Esophagus muscularis mucosa (tissue), 4 donors: Measurements from ENCODE around the gene COL27A1. TPM values are rescaled to one million over a fixed set of nuclear protein-coding genes. Genes with fewer than 3 reads are reported as not detected.
"Not testable (repeated sequence)": the region's sequence is repeated elsewhere in the genome, so short reads cannot be mapped to it uniquely, and the experiment has no call there.

Experiments used
- DNase-seq: peaks from one replicate; pipeline ENCODE4 v3.0.0-alpha.2; 2017; ENCODE audit errors: extremely low spot score
- H3K27ac ChIP-seq, 4 donors: fragments of 200-600 bp; sonication (generic); replicated peaks in 1 of 4; 1 replicate in 3 of 4; 2 replicates in 1 of 4; pipeline ENCODE4 v1.5.1; 2016 to 2019; ENCODE audit warnings: mild to moderate bottlenecking in 1 of 4
- H3K27me3 ChIP-seq, 4 donors: fragments of 200-600 bp; sonication (generic); one replicate each; pipeline versions ENCODE4 v1.5.1 to v1.6.0; 2016 to 2019
- H3K36me3 ChIP-seq, 4 donors: fragments of 200-600 bp; sonication (generic); one replicate each; pipeline ENCODE4 v1.5.1; 2016 to 2019
- H3K4me1 ChIP-seq, 4 donors: fragments of 200-600 bp; sonication (generic); one replicate each; pipeline ENCODE4 v1.5.1; 2016 to 2019
- H3K4me3 ChIP-seq, 4 donors: fragments of 200-600 bp; sonication (generic); 1 replicate in 2 of 4; 2 replicates in 2 of 4; pipeline ENCODE4 v1.5.1; 2016 to 2019; ENCODE audit warnings: mild to moderate bottlenecking in 4 of 4, moderate library complexity in 1 of 4
- H3K9me3 ChIP-seq, 4 donors: fragments of 200-600 bp; sonication (generic); 1 replicate in 3 of 4; 2 replicates in 1 of 4; pipeline ENCODE4 v1.5.1; 2016 to 2019
- EP300 ChIP-seq: sonication (generic); formaldehyde crosslinking; IDR thresholded peaks from one replicate; pipeline ENCODE4 v1.6.1; 2017; ENCODE audit warnings: antibody characterized with exemption
- POLR2A ChIP-seq: fragments of 450-650 bp; IDR thresholded peaks from one replicate; pipeline ENCODE4 v1.6.1; 2017; ENCODE audit warnings: antibody characterized with exemption, moderate library complexity, mild to moderate bottlenecking, low read depth
- POLR2AphosphoS5 ChIP-seq, 2 donors: sonication (generic); formaldehyde crosslinking; IDR thresholded peaks; one replicate each; pipeline ENCODE4 v1.6.1; 2017; ENCODE audit warnings: antibody characterized with exemption in 2 of 2
- WGBS: methylation state at CpG from one replicate; pipeline ENCODE4 v1.1.5; 2018; 5-methylcytosine and 5-hydroxymethylcytosine counted together
- intact Hi-C: fragments of 100-400 bp; cut with DNase I; formaldehyde crosslinking; loops from one replicate; pipeline ENCODE4 v1.15.1; 2023
- total RNA-seq, 4 donors: library from RNA; depleted of rRNA; stranded (reverse); fragments of >200 nt; gene quantifications; one replicate each; pipeline versions ENCODE4 v1.1.0 to v1.2.1, GENCODE V29; 2016
- TF ChIP-seq, protein P1 (sequence below), 3 experiments: fragments of 200-600 bp in 2 of 3; fragments of 450-650 bp in 1 of 3; sonication (generic) in 2 of 3; IDR thresholded peaks; one replicate each; pipeline ENCODE4 v1.5.1; 2017 to 2019; ENCODE audit warnings: antibody characterized with exemption in 3 of 3, mild to moderate bottlenecking in 2 of 3, moderate library complexity in 1 of 3

COL27A1 gene
- total RNA-seq, 4 donors from 2014 or later = 1.8 to 3.3 (median 2.7) TPM

DNA sequence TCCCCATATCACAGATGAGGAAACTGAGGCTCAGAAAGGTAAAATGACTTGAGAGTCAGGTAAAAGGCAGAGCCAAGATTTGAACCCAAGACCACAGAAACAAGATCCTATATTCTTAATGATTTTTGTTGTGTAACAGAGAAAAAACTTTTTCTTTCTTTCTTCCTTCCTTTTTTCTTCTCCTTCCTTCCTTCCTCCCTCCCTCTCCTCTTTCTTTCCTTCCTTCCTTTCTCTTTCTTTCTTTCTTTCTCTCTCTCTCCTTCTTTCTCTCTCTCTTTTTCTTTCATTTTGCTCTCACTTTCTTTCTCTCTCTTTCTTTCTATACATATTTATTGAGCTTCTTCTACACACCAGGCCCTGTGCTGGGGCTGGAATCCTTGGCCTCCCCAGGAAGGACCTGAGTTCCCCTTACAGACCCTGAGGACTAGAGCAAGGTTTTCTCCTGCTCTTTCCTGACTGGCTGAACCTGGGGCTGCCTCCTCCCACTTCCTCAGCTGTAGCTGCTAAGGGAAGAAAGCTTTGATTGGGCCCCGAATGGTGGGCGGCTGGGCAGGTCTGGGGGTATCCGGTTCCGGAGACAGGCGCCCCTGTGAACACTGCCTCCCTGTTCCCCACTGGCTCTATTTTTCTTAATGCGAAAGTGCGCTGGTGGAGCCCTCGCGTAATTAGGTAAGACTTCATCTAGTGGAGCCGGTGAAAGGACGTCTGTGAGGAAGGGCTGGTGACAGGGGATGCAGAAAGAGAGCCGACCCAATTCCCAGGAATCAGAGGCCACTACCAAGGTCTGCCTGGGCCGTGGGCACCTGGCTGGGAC is 28.9 kb upstream of the COL27A1 start:
- TF ChIP-seq EP300 = no peak
- Histone ChIP-seq H3K4me3 (no peak overlapping the region), H3K4me1 (peaks cover 0 to 19% (median 0%) of the 10 kb centered on the region in 4 donors), H3K9me3 (peaks cover 0 to 13% (median 11%) of the 10 kb centered on the region in 4 donors), H3K27me3 (peaks cover 0 to 11% (median 0%) of the 10 kb centered on the region in 4 donors), H3K36me3 (no peaks in the 10 kb centered on the region), H3K27ac (no peak overlapping the region)
- no peak for DNase-seq
- WGBS = 76% methylated on average over 11 of the region's 13 CpGs
- intact Hi-C loops = no loop called here

DNA sequence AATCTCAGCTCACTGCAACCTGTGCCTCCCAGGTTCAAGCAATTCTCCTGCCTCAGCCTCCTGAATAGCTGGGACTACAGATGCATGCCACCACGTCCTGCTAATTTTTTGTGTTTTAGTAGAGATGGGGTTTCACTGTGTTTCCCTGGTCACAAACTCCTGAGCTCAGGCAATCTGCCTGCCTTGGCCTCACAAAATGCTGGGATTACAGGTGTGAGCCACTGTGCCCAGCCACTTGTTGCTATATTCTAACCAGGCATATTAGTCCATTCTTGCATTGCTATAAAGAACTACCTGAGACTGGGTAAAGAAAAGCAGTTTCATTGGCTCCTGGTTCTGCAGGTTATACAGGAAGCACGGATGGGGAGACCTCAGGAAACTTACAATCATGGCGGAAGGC is 26.6 kb upstream of the COL27A1 start:
- Histone ChIP-seq H3K4me1 (peaks cover 0 to 22% (median 0%) of the 10 kb centered on the region in 4 donors), H3K27me3 (peaks cover 0 to 11% (median 0%) of the 10 kb centered on the region in 4 donors), H3K9me3 (peaks cover 0 to 13% (median 11%) of the 10 kb centered on the region in 4 donors)
- intact Hi-C loops, DNase-seq, H3K36me3 ChIP-seq, H3K27ac ChIP-seq, H3K4me3 ChIP-seq: not testable (repeated sequence)
- 97% methylated on average over 3 of the region's 3 CpGs for WGBS

DNA sequence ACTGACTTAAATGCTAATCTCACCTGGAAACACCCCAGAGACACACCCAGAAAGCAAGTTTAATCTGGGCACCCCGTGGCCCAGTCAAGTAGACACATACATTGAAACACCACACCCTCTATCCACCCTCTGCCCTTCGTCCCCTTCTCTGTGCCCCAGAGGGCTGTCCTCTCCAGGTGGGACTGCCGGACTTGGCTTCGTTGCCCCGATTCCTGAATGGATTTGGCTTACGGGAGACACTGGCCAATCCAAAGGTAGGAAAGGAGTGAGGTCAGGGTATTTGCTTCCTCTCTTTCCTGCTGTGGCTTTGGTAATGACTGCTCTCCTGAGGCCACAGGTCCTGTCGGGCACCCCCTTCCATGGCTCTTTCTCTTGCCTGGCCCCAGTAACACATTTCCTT is 25.2 kb upstream of the COL27A1 start:
- no peaks in the 10 kb centered on the region for H3K36me3 ChIP-seq
- H3K27ac ChIP-seq = no peak overlapping the region
- intact Hi-C loops = no loop called here
- WGBS = 81% methylated on average over 5 of the region's 7 CpGs
- no peak overlapping the region for H3K4me3 ChIP-seq
- no peak for DNase-seq
- peaks cover 0 to 11% (median 0%) of the 10 kb centered on the region in 4 donors for H3K27me3 ChIP-seq
- H3K4me1 ChIP-seq = peaks cover 0 to 17% (median 0%) of the 10 kb centered on the region in 4 donors
- H3K9me3 ChIP-seq = peaks cover 0 to 13% (median 11%) of the 10 kb centered on the region in 4 donors
- TF ChIP-seq EP300 = no peak
- no peak for TF ChIP-seq POLR2AphosphoS5 (IDR thresholded peaks at IDR 0.05)

- DNase-seq = no peak
- intact Hi-C loops = no loop called here
- Histone ChIP-seq H3K27ac (no peak overlapping the region), H3K36me3 (no peaks in the 10 kb centered on the region), H3K27me3 (peaks cover 0 to 11% (median 0%) of the 10 kb centered on the region in 4 donors), H3K9me3 (peaks cover 0 to 13% (median 11%) of the 10 kb centered on the region in 4 donors), H3K4me1 (peaks cover 0 to 17% (median 0%) of the 10 kb centered on the region in 4 donors), H3K4me3 (no peak overlapping the region)
- 92% methylated on average over 4 of the region's 4 CpGs for WGBS
- TF ChIP-seq POLR2A (no peak), POLR2AphosphoS5 (IDR thresholded peaks at IDR 0.05) (no peak), EP300 (no peak)
- TF ChIP-seq, protein P1, sequence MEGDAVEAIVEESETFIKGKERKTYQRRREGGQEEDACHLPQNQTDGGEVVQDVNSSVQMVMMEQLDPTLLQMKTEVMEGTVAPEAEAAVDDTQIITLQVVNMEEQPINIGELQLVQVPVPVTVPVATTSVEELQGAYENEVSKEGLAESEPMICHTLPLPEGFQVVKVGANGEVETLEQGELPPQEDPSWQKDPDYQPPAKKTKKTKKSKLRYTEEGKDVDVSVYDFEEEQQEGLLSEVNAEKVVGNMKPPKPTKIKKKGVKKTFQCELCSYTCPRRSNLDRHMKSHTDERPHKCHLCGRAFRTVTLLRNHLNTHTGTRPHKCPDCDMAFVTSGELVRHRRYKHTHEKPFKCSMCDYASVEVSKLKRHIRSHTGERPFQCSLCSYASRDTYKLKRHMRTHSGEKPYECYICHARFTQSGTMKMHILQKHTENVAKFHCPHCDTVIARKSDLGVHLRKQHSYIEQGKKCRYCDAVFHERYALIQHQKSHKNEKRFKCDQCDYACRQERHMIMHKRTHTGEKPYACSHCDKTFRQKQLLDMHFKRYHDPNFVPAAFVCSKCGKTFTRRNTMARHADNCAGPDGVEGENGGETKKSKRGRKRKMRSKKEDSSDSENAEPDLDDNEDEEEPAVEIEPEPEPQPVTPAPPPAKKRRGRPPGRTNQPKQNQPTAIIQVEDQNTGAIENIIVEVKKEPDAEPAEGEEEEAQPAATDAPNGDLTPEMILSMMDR (IDR thresholded peaks at IDR 0.05) = no peak
These were observed 24.6 kb upstream of the COL27A1 start for GRCh38 chr9:114130624-114131277.

DNA sequence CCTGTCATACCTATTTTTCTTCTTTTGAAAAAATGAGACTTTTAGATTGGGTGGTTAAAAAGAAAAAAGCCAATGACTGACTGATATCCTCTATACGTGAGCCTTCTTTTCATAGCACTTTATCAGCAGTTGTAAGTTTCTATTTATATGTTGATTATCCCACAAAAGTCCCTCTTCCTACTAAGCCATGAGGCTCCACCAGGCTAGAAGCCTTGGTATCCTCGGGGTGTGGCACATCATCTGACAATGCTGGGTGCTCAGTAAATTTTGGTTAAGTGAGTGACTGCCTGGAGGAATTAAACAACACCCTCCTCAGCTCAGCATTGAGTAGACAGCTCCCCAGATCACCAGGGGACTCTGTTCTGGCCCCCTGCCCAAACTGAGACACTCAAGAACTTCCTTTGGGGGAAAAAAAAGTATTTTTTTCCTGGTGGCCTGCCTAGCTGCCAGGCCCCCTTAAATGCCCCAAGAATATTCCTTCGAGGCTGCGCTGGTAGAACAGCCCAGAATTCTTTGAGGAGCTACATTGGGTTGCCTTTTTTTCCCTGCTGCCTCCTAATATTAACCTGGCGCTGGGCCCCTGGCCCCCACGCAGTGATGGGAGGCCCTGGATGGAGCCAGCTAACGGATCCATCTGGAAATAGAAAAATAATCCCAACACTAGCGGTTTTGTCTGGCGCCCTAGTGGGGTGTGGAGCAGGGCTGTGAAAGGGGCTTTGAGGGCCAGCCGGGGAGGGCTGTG is 23.4 kb upstream of the COL27A1 start:
- WGBS = 78% methylated on average over 10 of the region's 10 CpGs
- Histone ChIP-seq H3K4me3 (no peak overlapping the region), H3K27me3 (peaks cover 0 to 11% (median 0%) of the 10 kb centered on the region in 4 donors), H3K4me1 (peaks cover 0 to 17% (median 0%) of the 10 kb centered on the region in 4 donors), H3K9me3 (peaks cover 0 to 11% (median 10%) of the 10 kb centered on the region in 4 donors), H3K36me3 (no peaks in the 10 kb centered on the region), H3K27ac (no peak overlapping the region)
- intact Hi-C loops = no loop called here
- no peak for DNase-seq
- TF ChIP-seq, protein P1 (IDR thresholded peaks at IDR 0.05) = no peak
- TF ChIP-seq POLR2AphosphoS5 (IDR thresholded peaks at IDR 0.05) (no peak), EP300 (no peak), POLR2A (no peak)

DNA sequence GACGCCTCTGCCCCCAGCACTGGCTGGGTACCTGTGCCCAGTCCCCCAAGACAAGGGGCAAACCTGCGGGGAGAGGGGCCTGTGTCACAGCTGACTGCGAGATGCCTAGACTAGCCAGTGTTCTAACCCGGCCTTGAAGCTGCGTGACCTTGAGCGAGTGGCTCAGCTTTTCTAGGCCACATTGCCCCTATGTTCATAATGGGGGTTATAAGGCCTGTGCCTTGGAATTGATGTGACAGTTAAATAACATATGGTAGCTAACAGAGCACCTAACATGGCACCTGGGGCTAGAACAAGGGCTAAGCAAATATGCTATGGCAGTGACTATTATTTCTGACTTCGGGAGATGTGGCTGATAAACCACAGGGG is 22.8 kb upstream of the COL27A1 start:
- no peaks in the 10 kb centered on the region for H3K36me3 ChIP-seq
- no peak overlapping the region for H3K4me3 ChIP-seq
- no peak overlapping the region for H3K27ac ChIP-seq
- WGBS = 87% methylated on average over 3 of the region's 7 CpGs
- H3K4me1 ChIP-seq = peaks cover 0 to 17% (median 0%) of the 10 kb centered on the region in 4 donors
- H3K27me3 ChIP-seq = peaks cover 0 to 11% (median 0%) of the 10 kb centered on the region in 4 donors
- no peak for DNase-seq
- intact Hi-C loops = no loop called here
- H3K9me3 ChIP-seq = peaks cover 0 to 6% (median 5%) of the 10 kb centered on the region in 4 donors
- no peak for TF ChIP-seq EP300
- no peak for TF ChIP-seq POLR2AphosphoS5 (IDR thresholded peaks at IDR 0.05)
- TF ChIP-seq POLR2A = no peak
- TF ChIP-seq, protein P1 (IDR thresholded peaks at IDR 0.05) = no peak
